GM23338 (cell line): ENCODE data around the gene BCAR3. TPM values are rescaled to one million over a fixed set of nuclear protein-coding genes. Genes with fewer than 3 reads are reported as not detected.

Source experiments
- ATAC-seq: fragments of 200-7000 bp; cut with Tn5 transposase; 3 replicates; pipeline ENCODE4 v1.9.1; 2020
- DNase-seq: peaks from one replicate; pipeline ENCODE4 v3.0.0-alpha.2; 2015; ENCODE audit warnings: low spot score
- H2AFZ ChIP-seq: fragments of 200-600 bp; sonication (generic); 2 replicates; pipeline ENCODE4 v1.8.0; 2016; ENCODE audit warnings: antibody characterized with exemption, mild to moderate bottlenecking, moderate library complexity
- H3F3A ChIP-seq: fragments of 200-600 bp; sonication (generic); replicated peaks from 2 replicates; pipeline ENCODE4 v1.8.0; 2017; ENCODE audit warnings: antibody characterized with exemption, mixed run types, low read depth
- H3K27ac ChIP-seq: fragments of 200-600 bp; sonication (generic); 2 replicates; pipeline ENCODE4 v1.6.1; 2016; ENCODE audit warnings: low read depth
- H3K27me3 ChIP-seq: fragments of 200-600 bp; sonication (generic); 2 replicates; pipeline ENCODE4 v1.8.0; 2016; ENCODE audit warnings: mild to moderate bottlenecking, mixed run types, moderate library complexity; ENCODE audit not compliant: insufficient read depth
- H3K36me3 ChIP-seq: fragments of 200-600 bp; sonication (generic); 2 replicates; pipeline ENCODE4 v1.8.0; 2016; ENCODE audit warnings: mild to moderate bottlenecking; ENCODE audit not compliant: insufficient read depth
- H3K4me1 ChIP-seq: fragments of 200-600 bp; sonication (generic); 2 replicates; pipeline ENCODE4 v1.8.0; 2016; ENCODE audit warnings: mild to moderate bottlenecking, moderate library complexity; ENCODE audit not compliant: insufficient read depth
- H3K4me2 ChIP-seq: fragments of 200-600 bp; sonication (generic); 2 replicates; pipeline ENCODE4 v1.7.1; 2017; ENCODE audit warnings: mixed run types
- H3K4me3 ChIP-seq: fragments of 200-600 bp; sonication (generic); 2 replicates; pipeline ENCODE4 v1.6.1; 2016; ENCODE audit warnings: mixed run types
- H3K79me2 ChIP-seq: fragments of 200-600 bp; sonication (generic); replicated peaks from 2 replicates; pipeline ENCODE4 v1.8.0; 2017; ENCODE audit warnings: mild to moderate bottlenecking; ENCODE audit not compliant: insufficient read depth
- H3K9me2 ChIP-seq: fragments of 200-600 bp; sonication (generic); 2 replicates; pipeline ENCODE4 v1.8.0; 2017; ENCODE audit not compliant: insufficient read depth
- H4K20me1 ChIP-seq: fragments of 200-600 bp; sonication (generic); replicated peaks from 2 replicates; pipeline ENCODE4 v1.8.0; 2017; ENCODE audit warnings: mild to moderate bottlenecking; ENCODE audit not compliant: insufficient read depth
- H3K27ac Mint-ChIP-seq: 2 replicates; pipeline ENCODE4 v1.8.0; 2020; ENCODE audit warnings: inconsistent platforms, mild to moderate bottlenecking, moderate library complexity, mixed read lengths
- H3K27me3 Mint-ChIP-seq: 3 replicates; pipeline ENCODE4 v1.8.0; 2022; ENCODE audit warnings: low read depth, mild to moderate bottlenecking, moderate library complexity, mixed read lengths, inconsistent platforms; ENCODE audit not compliant: insufficient read depth, poor library complexity
- H3K36me3 Mint-ChIP-seq: 3 replicates; pipeline ENCODE4 v1.8.0; 2021; ENCODE audit warnings: low read depth, mild to moderate bottlenecking, inconsistent platforms, moderate library complexity, mixed read lengths
- H3K4me1 Mint-ChIP-seq: 3 replicates; pipeline ENCODE4 v1.8.0; 2020; ENCODE audit warnings: mild to moderate bottlenecking, inconsistent platforms, mixed read lengths
- H3K4me3 Mint-ChIP-seq: 3 replicates; pipeline ENCODE4 v1.8.0; 2021; ENCODE audit warnings: moderate library complexity, mild to moderate bottlenecking, inconsistent platforms, mixed read lengths
- H3K9me3 Mint-ChIP-seq: 3 replicates; pipeline ENCODE4 v1.8.0; 2020; ENCODE audit warnings: moderate library complexity, mild to moderate bottlenecking, inconsistent platforms, mixed read lengths
- EZH2 ChIP-seq: fragments of 200-600 bp; sonication (generic); IDR thresholded peaks from one replicate; pipeline ENCODE4 v1.8.0; 2017; ENCODE audit warnings: antibody characterized with exemption, mild to moderate bottlenecking, low read depth; ENCODE audit not compliant: unreplicated experiment
- EZH2phosphoT487 ChIP-seq: fragments of 200-600 bp; sonication (generic); IDR thresholded peaks from one replicate; pipeline ENCODE4 v1.8.1; 2018; ENCODE audit warnings: antibody characterized with exemption; ENCODE audit not compliant: unreplicated experiment
- JUNB ChIP-seq: IDR thresholded peaks from one replicate; pipeline ENCODE4 v1.6.1; 2016; ENCODE audit warnings: antibody characterized with exemption; ENCODE audit not compliant: unreplicated experiment
- POLR2AphosphoS5 ChIP-seq: IDR thresholded peaks from 2 replicates; pipeline ENCODE4 v1.6.1; 2016; ENCODE audit warnings: antibody characterized with exemption, low read depth
- ZNF331 ChIP-seq: fragments of 250-450 bp; sonication (Bioruptor Pico); IDR thresholded peaks from 2 replicates; pipeline ENCODE4 v1.5.0; 2020; ENCODE audit warnings: low read depth, mild to moderate bottlenecking, moderate library complexity
- polyA plus RNA-seq: library from polyadenylated mRNA; unstranded; fragments of >200 nt; fragmentation: Nextera tagmentation; extraction: Ambion mirVana; gene quantifications from 2 replicates; pipeline ENCODE4 v1.2.1, GENCODE V29; 2016
- total RNA-seq: library from RNA; depleted of rRNA; stranded (reverse); fragments of >200 nt; shearing (Covaris generic); gene quantifications from 2 replicates; pipeline ENCODE4 v1.2.3, GENCODE V29; 2014
- TF ChIP-seq, protein P1 (sequence below): fragments of 250-450 bp; sonication (Bioruptor Pico); IDR thresholded peaks from 2 replicates; pipeline ENCODE4 v1.5.0; 2020; ENCODE audit warnings: mild to moderate bottlenecking, moderate library complexity
- TF ChIP-seq, protein P2 (sequence below): IDR thresholded peaks from one replicate; pipeline ENCODE4 v1.6.1; 2018; ENCODE audit warnings: antibody characterized with exemption; ENCODE audit not compliant: unreplicated experiment

Gene BCAR3
- total and polyA plus RNA-seq, 2 experiments from 2014 or later = 5.5 to 9.7 TPM

GRCh38 chr1:93668951-93669350 lies 12.7 kb downstream of the BCAR3 start (continued):
- TF ChIP-seq, protein P1, sequence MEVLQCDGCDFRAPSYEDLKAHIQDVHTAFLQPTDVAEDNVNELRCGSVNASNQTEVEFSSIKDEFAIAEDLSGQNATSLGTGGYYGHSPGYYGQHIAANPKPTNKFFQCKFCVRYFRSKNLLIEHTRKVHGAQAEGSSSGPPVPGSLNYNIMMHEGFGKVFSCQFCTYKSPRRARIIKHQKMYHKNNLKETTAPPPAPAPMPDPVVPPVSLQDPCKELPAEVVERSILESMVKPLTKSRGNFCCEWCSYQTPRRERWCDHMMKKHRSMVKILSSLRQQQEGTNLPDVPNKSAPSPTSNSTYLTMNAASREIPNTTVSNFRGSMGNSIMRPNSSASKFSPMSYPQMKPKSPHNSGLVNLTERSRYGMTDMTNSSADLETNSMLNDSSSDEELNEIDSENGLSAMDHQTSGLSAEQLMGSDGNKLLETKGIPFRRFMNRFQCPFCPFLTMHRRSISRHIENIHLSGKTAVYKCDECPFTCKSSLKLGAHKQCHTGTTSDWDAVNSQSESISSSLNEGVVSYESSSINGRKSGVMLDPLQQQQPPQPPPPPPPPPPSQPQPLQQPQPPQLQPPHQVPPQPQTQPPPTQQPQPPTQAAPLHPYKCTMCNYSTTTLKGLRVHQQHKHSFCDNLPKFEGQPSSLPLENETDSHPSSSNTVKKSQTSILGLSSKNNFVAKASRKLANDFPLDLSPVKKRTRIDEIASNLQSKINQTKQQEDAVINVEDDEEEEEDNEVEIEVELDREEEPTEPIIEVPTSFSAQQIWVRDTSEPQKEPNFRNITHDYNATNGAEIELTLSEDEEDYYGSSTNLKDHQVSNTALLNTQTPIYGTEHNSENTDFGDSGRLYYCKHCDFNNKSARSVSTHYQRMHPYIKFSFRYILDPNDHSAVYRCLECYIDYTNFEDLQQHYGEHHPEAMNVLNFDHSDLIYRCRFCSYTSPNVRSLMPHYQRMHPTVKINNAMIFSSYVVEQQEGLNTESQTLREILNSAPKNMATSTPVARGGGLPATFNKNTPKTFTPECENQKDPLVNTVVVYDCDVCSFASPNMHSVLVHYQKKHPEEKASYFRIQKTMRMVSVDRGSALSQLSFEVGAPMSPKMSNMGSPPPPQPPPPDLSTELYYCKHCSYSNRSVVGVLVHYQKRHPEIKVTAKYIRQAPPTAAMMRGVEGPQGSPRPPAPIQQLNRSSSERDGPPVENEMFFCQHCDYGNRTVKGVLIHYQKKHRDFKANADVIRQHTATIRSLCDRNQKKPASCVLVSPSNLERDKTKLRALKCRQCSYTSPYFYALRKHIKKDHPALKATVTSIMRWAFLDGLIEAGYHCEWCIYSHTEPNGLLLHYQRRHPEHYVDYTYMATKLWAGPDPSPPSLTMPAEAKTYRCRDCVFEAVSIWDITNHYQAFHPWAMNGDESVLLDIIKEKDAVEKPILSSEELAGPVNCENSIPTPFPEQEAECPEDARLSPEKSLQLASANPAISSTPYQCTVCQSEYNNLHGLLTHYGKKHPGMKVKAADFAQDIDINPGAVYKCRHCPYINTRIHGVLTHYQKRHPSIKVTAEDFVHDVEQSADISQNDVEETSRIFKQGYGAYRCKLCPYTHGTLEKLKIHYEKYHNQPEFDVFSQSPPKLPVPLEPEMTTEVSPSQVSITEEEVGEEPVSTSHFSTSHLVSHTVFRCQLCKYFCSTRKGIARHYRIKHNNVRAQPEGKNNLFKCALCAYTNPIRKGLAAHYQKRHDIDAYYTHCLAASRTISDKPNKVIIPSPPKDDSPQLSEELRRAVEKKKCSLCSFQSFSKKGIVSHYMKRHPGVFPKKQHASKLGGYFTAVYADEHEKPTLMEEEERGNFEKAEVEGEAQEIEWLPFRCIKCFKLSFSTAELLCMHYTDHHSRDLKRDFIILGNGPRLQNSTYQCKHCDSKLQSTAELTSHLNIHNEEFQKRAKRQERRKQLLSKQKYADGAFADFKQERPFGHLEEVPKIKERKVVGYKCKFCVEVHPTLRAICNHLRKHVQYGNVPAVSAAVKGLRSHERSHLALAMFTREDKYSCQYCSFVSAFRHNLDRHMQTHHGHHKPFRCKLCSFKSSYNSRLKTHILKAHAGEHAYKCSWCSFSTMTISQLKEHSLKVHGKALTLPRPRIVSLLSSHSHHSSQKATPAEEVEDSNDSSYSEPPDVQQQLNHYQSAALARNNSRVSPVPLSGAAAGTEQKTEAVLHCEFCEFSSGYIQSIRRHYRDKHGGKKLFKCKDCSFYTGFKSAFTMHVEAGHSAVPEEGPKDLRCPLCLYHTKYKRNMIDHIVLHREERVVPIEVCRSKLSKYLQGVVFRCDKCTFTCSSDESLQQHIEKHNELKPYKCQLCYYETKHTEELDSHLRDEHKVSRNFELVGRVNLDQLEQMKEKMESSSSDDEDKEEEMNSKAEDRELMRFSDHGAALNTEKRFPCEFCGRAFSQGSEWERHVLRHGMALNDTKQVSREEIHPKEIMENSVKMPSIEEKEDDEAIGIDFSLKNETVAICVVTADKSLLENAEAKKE (CRISPR knock-in tag) = no peak
- TF ChIP-seq ZNF331 (CRISPR knock-in tag) = no peak

GRCh38 chr1:93668121-93668520 lies 13.5 kb downstream of the BCAR3 start:
- H3K27ac Mint-ChIP-seq = no peak overlapping the region
- Histone ChIP-seq H3K36me3 (peaks cover 3% of the 10 kb centered on the region; the same call in 1 of the 2 replicates), H3K4me2 (no peak overlapping the region), H3K4me1 (peaks cover 31% of the 10 kb centered on the region), H4K20me1 (no peaks in the 10 kb centered on the region), H3K27me3 (no peaks in the 10 kb centered on the region), H3K4me3 (no peak overlapping the region), H3K27ac (no peak overlapping the region), H3K79me2 (peaks cover 7% of the 10 kb centered on the region), H3F3A (no peaks in the 10 kb centered on the region), H2AFZ (no peak overlapping the region), H3K9me2 (no peaks in the 10 kb centered on the region)
- ATAC-seq (no peak), DNase-seq (no peak)
- no peak overlapping the region for H3K4me3 Mint-ChIP-seq
- peaks cover 11% of the 10 kb centered on the region for H3K27me3 Mint-ChIP-seq
- peaks cover 30% of the 10 kb centered on the region for H3K4me1 Mint-ChIP-seq
- no peaks in the 10 kb centered on the region; the same call in 2 of the 3 replicates for H3K9me3 Mint-ChIP-seq
- H3K36me3 Mint-ChIP-seq = peaks cover 9% of the 10 kb centered on the region
- TF ChIP-seq, protein P2, sequence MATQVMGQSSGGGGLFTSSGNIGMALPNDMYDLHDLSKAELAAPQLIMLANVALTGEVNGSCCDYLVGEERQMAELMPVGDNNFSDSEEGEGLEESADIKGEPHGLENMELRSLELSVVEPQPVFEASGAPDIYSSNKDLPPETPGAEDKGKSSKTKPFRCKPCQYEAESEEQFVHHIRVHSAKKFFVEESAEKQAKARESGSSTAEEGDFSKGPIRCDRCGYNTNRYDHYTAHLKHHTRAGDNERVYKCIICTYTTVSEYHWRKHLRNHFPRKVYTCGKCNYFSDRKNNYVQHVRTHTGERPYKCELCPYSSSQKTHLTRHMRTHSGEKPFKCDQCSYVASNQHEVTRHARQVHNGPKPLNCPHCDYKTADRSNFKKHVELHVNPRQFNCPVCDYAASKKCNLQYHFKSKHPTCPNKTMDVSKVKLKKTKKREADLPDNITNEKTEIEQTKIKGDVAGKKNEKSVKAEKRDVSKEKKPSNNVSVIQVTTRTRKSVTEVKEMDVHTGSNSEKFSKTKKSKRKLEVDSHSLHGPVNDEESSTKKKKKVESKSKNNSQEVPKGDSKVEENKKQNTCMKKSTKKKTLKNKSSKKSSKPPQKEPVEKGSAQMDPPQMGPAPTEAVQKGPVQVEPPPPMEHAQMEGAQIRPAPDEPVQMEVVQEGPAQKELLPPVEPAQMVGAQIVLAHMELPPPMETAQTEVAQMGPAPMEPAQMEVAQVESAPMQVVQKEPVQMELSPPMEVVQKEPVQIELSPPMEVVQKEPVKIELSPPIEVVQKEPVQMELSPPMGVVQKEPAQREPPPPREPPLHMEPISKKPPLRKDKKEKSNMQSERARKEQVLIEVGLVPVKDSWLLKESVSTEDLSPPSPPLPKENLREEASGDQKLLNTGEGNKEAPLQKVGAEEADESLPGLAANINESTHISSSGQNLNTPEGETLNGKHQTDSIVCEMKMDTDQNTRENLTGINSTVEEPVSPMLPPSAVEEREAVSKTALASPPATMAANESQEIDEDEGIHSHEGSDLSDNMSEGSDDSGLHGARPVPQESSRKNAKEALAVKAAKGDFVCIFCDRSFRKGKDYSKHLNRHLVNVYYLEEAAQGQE = no peak
- no peak for TF ChIP-seq JUNB
- TF ChIP-seq EZH2 = no peak
- no peak for TF ChIP-seq POLR2AphosphoS5
- no peak for TF ChIP-seq EZH2phosphoT487
